Activated CD8-positive, alpha-beta memory T cell treated with anti-CD3 and anti-CD28 coated beads for 1 hour (primary cell): Measurements from ENCODE around the gene BPIFA2.
A peak's percentile ranks its signal among the peaks of the same experiment; 100 is the strongest.

Source experiments
- DNase-seq, 2 donors: peaks; one replicate each; pipeline ENCODE4 v3.0.0-alpha.2; 2020; ENCODE audit warnings: low read depth in 1 of 2; ENCODE audit errors: extremely low read depth in 1 of 2

The BPIFA2 gene

DNA sequence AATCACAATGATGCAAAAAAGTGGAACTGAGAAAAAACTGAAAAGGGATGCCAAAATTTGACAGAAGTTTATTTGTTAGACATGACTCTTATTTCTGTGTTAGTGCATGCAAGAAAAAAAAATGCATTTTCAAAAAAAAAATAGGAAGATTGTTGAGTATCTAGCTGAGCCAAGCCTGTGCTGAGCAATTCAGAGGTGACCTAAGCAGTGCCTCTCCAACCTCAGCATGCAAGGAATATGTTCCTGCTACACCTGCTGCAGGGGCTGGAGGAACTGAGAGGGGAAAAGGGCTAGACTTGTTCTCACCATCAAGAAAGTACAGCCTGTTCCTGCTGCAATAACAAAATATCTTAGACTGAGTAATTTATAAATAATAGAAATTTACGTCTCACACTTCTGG, 24.0 kb downstream of the BPIFA2 start:
- no peak for DNase-seq

- no peak for DNase-seq
Observed at GRCh38 chr20:33192912-33193501, 25.0 kb downstream of the BPIFA2 start.

DNA sequence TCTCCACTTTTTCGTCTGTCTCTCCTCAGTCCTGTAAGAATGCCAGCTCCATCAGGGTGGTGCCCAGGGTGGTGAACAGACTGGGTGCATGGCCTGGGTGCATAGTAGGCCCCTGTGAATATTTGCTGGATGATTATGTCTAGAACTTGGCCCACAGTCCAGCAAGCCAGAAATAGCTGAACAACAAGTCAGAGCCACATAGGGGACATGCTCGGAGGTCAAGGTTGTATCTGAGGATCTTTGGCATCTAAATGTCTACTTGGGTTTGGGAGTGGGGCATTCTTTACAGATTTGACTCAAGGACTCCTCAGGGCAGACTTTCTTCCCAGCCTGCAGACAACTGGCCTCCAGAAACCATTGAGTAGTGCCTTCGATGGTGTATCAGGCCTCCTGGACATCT, 31.1 kb downstream of the BPIFA2 start:
- no peak for DNase-seq

DNA sequence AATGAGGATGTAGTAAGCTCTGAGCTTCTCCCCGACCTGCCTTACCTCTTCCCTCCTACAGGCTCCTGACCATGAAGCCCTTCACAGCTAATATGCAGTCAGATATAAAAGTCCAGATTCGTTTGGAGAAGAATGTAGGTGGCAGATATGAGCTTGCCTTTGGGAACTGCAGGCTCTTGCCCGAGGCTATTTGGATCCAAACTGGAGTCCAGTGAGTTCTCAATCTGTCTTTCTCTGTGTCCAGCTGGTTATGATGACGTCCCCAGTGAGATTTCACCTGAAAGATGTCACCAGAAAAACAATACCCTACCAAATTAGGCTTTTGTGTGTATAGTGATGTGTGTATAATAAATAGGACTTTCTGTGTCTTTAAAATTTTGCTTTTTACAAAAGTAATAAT, 34.5 kb downstream of the BPIFA2 start:
- no peak for DNase-seq

DNA sequence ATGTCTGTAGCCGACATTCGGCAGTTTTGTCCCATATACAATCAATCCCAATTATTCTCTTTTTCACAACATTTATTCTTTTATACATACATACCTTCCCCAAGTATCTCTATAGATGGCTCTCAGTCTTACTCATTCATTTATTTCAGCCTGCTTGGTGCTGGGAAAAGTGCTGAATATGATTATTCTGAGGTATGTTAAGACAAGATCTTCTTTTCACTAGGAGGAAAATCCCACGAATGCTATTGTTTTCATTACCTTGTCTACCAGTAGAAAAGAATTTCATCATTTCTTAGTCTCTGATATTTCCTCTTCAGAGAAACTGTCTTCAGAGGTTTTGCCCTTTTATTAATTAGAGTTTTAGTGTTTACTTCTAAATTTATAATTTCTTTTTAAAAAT, 35.5 kb downstream of the BPIFA2 start:
- DNase-seq, result no peak

- peak in 1 of 2 donors; percentile 13 for DNase-seq
Observed at GRCh38 chr20:33209789-33210188, 41.8 kb downstream of the BPIFA2 start.

GRCh38 chr20:33210371-33210770, 42.4 kb downstream of the BPIFA2 start:
- DNase-seq, result no peak

- DNase-seq, result no peak
Observed at GRCh38 chr20:33211817-33212424, 44.0 kb downstream of the BPIFA2 start.

DNA sequence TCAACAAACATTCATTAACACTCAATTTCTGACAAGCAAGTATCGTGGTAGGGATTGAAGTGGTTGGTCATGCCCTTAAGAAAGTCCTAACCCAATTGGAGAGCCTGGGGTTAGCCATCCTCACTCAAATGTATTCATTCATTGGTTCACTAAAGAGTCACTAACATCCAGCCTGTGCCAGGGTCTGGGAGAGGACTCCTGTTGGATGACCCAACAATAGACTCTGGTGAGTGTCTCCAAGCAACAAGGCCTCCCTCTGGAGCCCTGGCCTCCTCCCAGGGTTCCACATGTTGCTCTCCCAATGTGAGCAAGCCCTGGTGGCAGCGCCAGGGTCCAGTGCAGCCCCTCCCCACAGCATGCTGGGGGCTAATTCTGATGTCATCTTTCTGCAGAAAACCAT, 49.1 kb downstream of the BPIFA2 start, which contains the start of gene BPIFA3:
Gene BPIFA3 (plus strand): TSS at position 301 of the 400 bp plus-strand sequence. CDS start 185 bp downstream, outside the sequence.
- no peak for DNase-seq

GRCh38 chr20:33224399-33224798, 56.4 kb downstream of the BPIFA2 start:
- DNase-seq, result no peak

GRCh38 chr20:33229843-33230242, 61.9 kb downstream of the BPIFA2 start:
- no peak for DNase-seq
